Measurements from ENCODE around the gene QSOX2.

QSOX2 gene

DNA sequence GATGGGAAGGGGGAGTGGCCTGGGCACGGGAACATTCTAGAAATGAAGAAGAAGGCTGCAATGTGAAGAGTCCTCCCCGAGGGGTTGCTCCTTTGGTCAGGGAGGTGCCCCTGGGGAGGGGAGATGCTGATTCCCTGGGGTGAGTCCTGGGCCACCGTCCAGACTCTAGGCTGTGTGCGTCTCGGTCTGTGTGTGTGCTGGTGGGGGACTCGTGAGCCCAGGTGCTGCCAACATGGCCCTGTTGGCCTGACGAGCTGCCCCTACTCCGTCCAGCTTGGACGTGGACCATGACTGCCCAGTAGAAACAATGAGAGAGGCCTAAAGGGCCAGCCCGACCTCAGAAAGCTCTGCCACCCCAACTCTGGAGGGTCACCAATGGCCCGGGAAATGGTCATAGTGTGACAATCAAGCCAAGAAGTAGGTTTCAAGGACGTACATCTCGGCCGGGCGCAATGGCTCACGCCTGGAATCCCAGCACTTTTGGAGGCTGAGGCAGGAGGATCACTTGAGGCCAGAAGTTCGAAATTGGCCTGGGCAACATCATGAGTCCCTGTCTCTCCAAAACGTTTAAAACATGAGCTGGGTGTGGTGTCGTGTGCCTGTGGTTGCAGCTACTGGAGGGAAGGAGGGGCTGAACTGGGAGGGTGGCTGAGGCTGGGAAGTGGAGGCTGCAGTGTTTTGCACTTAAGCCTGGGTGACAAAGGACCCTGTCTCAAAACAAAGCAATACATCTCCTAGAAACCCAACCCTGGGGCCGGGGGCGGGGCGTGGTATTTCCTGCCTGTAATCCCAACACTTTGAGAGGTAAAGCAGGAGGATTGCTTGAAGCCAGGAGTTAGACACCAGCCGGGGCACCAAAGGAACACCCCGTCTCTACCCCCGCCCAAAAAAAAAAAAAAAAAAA, 57.7 kb downstream of the QSOX2 start:
- no peak for DNase-seq

- no peak for DNase-seq
Measured at GRCh38 chr9:136187197-136187596, 58.4 kb downstream of the QSOX2 start.

DNA sequence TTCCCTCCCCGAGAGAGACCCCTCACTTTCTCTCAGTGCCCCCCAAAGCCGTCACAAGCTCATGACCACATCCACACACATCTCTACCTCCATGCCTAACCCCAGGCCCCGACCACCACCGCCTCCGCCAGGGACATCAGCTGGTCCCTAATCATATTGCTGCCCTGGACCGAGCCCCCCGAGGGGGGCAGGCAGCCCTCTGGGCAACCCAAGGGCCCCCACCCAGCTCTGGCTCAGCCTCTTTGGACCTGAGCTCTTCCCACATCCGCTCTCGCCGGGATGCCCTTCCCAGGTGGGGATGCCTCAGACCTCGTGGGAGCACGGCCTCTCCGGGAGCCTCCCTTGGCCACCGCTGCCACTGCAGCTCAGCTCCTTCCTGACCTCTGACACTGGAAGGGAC, 59.2 kb downstream of the QSOX2 start:
- no peak for DNase-seq

- DNase-seq = no peak
Measured at GRCh38 chr9:136185596-136186366, 59.8 kb downstream of the QSOX2 start.

- DNase-seq = no peak
Measured at GRCh38 chr9:136185066-136185465, 60.5 kb downstream of the QSOX2 start.

DNA sequence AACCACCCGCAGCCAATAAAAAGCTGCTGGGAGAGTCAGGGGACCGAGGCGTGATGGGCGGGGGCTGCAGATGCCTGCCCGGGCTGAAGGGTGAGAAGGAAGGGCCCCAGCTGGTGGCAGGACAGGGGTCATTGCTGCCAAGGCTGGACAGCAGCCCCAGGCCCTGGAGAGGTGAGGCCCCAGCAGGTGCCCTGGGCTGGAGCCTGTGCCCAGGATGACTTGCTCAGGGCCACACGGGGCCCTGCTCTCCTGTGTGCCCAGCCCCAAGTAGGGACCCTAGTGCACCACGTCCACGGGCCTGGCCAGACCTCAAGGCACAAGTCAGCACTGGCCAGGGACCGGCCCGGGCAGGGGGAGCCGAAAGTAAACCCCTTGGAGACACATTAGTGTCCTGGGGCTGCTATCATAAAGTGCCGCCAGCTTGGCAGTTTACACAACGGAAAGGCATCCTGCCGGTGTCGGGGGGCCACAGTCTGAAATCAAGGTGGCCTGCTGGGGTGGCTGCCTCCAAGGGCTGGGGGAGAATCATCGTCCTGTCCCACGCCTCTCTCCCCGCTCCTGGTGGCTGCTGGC, 62.7 kb downstream of the QSOX2 start:
- DNase-seq = no peak

GRCh38 chr9:136182420-136182787, 63.2 kb downstream of the QSOX2 start:
- no peak for DNase-seq

GRCh38 chr9:136181784-136182419, 63.7 kb downstream of the QSOX2 start:
- DNase-seq = no peak

DNA sequence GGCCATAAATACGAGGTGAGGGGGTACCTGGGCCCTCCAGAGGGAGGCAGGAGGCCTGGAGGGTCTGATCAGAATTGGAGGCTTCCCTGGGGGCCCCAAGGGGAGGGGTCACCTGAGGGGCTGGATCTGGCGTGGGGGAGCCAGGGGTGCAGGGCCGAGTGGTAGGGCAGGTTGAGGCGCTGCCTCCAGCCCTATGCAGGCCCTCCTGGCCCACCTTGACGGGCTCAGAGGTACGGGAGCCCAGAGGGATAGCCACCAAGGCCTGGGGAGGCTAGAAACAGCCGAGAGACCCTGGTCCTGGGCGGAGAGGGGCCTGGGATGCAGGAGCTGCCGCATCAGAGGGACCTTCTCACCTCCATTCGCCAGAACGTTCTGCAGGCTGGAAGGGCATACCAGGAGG, 65.0 kb downstream of the QSOX2 start:
- DNase-seq = no peak

GRCh38 chr9:136179761-136180160, 65.9 kb downstream of the QSOX2 start:
- no peak for DNase-seq

GRCh38 chr9:136179101-136179616, 66.5 kb downstream of the QSOX2 start:
- DNase-seq = no peak

DNA sequence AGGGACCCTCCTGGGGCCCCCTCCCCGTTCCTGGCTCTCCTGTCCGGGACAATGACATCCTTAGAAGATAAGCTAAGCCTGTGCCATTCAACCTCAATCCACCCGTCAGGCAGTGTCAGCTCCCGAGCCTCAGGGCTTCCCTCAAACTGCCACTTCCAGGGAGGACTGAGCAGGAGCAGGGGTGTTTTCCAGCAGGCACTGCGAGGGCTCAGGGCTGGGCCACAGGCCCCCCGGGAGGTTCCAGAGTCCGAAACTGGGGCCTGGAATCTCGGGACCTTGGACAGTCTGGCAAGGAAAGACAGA, 66.9 kb downstream of the QSOX2 start:
- no peak for DNase-seq

- DNase-seq = no peak
Measured at GRCh38 chr9:136178061-136178772, 67.4 kb downstream of the QSOX2 start.

DNA sequence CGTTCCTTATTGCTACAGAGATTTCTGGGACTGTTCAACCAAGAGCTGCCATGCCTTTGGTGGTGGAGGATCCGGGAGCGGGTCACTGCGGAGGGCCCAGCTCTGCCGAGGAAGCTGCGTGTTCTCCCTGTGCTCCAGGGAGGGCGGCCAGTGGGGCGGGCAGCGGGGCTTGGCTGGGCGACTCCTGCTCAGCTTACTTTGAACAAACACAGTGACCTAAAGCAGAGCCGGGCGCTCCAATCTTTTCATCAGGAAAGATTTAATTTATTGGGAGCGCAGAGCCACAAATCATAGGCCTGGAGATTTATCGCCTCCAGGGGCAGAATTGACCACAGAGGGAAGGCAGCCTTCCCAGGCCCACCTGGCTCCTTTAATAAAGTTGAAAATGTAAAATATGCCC, 68.4 kb downstream of the QSOX2 start:
- no peak for DNase-seq

DNA sequence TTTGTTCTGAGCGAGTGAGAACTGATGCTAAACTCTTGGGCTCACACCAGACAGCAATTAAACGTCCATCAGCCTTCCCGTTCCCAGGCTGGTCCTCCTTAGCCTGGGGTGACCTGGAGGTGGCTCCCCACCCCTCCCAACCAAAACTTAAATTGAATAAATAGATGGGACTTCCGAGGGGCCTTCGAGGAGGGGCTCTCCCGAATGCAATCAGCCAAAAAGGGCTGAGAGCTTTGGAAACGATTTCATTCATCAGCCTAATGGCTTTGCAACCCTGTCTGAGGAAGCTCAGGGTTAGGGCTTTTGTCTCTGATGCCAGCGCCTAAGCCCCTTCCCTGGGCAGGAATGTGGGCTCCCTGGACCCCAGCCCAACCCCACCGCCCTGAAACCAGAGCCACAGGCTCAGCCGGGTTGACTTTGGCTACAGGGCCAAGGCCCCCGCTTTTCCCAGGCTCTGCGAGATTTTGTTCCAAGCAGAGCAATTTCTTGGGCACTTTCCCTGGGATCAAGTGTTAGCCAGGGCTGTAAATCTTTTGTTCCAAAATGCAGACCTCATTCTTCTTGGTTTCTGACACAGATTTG, 69.9 kb downstream of the QSOX2 start:
- no peak for DNase-seq

- DNase-seq = no peak
Measured at GRCh38 chr9:136174779-136175615, 70.6 kb downstream of the QSOX2 start.

GRCh38 chr9:136173648-136174290, 71.8 kb downstream of the QSOX2 start:
- no peak for DNase-seq

DNA sequence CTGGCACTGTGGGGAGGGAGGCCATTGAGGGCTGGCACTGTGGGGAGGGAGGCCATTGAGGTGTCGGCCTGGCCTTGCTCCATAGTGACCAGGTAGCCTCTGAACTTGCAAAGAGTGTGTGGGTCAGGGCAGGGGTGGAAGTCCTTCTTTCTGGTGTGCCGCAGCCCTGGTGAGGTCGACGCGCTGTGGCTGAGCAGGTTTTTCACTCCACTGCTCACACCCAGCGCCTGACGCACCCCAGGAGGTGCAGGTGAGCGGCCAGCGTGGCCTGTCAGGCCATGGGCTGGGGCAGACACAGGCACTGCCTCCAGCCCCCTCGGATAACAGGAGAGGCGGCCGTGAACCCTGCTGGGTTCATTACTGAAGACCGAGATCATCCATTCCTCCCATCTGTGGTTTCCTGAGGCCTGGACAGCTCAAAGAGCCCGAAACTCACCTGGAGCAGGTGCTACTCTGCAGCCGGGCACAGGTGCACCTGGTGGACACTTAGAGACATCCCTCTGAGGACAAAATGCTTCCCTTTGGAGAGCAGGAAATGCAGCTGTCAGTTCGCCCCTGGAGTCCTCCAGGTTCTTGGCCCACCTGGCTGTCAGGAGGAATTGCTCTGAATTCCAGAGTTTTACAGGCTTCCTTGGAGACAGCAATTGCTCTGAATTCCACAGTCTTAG, 73.1 kb downstream of the QSOX2 start:
- peak; percentile 32 for DNase-seq

DNA sequence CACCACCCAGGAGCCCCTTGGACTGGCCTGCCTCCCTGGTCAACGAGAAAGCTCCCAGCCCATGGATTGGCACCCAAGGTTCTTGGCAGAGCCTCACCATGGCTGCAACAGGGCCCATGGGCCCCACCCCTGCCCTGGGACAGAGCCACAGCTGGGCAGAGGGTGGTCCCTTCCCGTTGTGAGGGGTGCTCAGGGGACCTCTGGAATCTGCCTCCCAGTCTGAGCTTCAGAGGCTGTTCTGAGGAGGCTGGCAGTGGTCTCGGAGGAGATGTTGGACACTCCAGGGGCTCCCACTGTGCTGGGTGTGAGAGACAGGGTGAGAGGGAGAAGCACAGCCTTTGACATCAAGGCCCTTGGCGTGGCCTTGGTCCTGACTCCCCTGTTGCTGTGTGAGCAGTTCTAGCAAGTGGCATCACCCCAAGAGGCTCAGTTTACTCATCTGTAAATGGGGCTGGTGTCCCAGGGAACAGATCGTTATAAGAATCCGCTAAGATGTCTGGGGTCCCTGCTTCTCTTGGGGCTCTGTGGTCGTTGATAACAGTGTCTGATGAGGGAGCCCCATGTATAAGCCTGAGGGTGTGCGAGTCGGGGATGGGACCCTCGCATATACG, 73.7 kb downstream of the QSOX2 start:
- DNase-seq = no peak
